Measurements from ENCODE around the gene SBF2.

The SBF2 gene

DNA sequence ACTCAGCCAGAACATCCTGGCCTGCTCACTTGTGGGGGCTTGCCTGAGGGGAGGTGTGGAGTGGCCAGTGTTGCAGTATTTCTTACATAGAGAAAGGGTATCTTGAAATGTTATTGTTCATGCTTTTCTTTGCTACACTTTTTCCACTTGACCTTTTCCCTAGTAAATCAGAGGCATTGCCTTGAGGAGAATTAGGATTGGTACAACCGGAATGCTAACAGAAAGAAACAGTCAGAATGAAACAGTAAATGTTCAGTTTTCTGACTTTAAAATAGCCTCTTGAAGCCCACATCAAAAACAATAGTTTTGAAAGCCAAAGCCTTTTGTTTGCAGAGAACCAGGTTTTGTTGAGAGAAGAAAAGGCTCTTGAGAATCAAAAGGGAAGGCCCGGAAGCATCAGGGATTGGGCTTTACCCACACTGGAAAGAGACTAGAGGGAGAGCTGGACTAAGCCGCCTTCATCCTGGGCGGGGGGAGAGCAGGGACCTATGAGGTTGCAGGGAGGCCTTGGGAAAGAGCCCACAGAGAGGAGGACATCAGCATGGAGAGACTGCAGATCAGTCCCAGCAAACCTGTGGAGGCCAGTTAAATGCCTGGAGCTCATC is 23.2 kb upstream of the SBF2 start:
- no peak for DNase-seq (ENCODE audit: low read depth in 2 of 2)
- TF ChIP-seq, protein P1, sequence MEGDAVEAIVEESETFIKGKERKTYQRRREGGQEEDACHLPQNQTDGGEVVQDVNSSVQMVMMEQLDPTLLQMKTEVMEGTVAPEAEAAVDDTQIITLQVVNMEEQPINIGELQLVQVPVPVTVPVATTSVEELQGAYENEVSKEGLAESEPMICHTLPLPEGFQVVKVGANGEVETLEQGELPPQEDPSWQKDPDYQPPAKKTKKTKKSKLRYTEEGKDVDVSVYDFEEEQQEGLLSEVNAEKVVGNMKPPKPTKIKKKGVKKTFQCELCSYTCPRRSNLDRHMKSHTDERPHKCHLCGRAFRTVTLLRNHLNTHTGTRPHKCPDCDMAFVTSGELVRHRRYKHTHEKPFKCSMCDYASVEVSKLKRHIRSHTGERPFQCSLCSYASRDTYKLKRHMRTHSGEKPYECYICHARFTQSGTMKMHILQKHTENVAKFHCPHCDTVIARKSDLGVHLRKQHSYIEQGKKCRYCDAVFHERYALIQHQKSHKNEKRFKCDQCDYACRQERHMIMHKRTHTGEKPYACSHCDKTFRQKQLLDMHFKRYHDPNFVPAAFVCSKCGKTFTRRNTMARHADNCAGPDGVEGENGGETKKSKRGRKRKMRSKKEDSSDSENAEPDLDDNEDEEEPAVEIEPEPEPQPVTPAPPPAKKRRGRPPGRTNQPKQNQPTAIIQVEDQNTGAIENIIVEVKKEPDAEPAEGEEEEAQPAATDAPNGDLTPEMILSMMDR (IDR thresholded peaks at IDR 0.05; ENCODE audit: low read depth, low read length): no peak
- H3K4me3 ChIP-seq (replicated peaks in 1 of 2; ENCODE audit: low read depth in 2 of 2, low read length in 2 of 2): no peak overlapping the region

DNA sequence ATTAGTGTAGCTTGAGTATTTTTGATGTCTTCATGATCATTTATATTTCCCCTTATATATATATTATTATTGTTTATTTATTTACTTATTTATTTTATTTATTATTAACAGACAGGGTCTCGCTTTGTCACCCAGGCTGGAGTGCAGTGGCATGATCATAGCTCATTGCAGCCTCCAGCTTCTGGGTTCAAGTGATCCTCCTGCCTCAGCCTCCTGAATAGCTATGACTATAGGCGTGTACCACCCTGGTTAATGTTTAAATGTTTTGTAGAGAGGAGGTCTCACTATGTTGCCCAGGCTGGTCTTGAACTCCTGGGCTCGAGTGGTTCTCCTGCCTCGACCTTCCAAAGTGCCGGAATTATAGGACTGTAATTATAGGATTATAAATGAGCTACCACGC is 21.1 kb upstream of the SBF2 start:
- no peak overlapping the region for H3K4me3 ChIP-seq (replicated peaks in 1 of 2; ENCODE audit: low read depth in 2 of 2, low read length in 2 of 2)
- TF ChIP-seq, protein P1 (IDR thresholded peaks at IDR 0.05; ENCODE audit: low read depth, low read length): no peak
- no peak for DNase-seq (ENCODE audit: low read depth in 2 of 2)

DNA sequence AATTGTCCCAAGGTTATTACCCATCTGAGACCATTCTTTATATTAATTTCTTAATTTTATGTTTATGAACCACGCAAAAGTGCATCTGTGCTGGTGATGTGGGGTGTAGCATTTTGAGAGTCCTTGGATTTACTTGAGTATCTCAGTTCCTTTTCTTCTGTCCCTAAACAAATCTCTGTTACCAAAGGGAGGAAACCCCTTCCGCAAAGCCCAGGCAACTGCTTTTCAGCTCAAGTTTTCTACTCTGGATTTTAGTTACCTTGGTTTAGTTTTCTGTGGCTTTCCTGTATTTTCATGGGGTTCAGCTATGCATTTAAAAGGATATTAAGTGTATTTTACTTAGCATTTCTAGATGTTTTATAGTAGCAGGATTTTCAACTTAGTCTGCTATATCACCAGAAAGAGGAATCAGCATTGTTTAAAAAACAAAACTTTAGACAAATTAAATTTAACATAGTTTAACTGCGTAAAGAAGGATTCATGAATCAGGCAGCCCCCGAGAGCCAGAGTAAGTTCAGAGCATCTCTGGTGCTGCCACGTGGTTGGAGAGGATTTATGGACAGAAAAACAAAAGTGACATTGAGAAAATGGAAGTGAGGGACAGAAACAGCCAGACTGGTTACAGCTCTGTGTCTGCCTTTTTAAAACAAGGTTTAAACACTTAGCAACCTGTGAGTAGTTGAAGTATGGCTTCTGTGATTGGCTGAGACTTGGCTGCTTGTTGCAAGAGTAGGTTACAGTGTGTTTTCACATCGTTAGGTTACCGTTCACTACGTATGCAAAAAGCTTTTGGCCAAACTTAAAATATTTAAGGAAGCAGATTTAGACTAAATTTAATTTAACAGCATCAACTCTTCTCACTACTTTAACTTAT is 20.4 kb upstream of the SBF2 start:
- peak; percentile 70 to 75 for DNase-seq (ENCODE audit: low read depth in 2 of 2)
- TF ChIP-seq, protein P1 (IDR thresholded peaks at IDR 0.05; ENCODE audit: low read depth, low read length): no peak
- H3K4me3 ChIP-seq (replicated peaks in 1 of 2; ENCODE audit: low read depth in 2 of 2, low read length in 2 of 2): no peak overlapping the region

DNA sequence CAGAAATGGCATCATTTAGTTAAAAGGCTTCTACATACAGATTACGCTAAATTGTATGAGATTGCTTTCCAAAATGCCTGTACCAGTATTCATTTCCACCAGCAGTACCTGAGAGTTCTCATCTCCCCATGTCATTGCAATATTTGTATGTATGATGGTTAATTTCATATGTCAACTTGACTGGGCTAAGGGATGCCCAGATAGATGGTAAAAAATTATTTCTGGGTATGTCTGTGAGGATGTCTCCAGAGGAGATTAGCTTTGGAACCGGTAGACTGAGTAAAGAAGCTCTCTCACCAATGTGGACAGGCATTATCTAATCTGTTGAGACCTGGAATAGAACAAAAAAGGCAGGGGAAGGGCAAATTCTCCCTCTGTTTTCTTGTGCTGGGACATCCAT is 17.8 kb upstream of the SBF2 start:
- no peak overlapping the region for H3K4me3 ChIP-seq (replicated peaks in 1 of 2; ENCODE audit: low read depth in 2 of 2, low read length in 2 of 2)
- DNase-seq (ENCODE audit: low read depth in 2 of 2): no peak
- TF ChIP-seq, protein P1 (IDR thresholded peaks at IDR 0.05; ENCODE audit: low read depth, low read length): no peak

DNA sequence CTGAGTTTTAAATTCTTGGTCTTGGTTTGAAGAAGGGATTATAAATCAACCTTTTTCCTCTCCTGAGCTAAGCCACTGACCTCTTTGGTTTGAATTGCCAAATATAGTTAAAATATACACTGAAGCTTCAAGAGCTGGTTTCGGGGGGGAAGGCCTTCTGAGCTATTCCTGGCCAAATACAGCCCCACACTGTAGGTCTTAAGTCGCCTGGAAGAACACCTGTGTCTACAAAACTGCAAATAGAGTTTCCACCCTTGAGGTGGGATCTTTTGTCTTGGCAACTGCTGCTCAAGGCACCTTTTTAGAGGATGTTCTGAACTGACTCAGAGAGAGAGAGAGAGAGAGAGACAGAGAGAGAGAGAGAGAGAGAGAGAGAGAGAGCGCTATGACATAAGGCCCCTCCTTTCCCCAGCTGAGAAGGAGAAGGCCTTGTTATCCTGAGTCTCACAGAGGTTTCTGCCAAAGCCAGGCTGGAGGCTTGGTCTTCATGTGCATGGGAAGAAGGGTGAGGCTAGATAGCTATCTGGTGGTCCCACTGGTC is 16.4 kb upstream of the SBF2 start:
- H3K4me3 ChIP-seq (replicated peaks in 1 of 2; ENCODE audit: low read depth in 2 of 2, low read length in 2 of 2): no peak overlapping the region
- TF ChIP-seq, protein P1 (IDR thresholded peaks at IDR 0.05; ENCODE audit: low read depth, low read length): no peak

DNA sequence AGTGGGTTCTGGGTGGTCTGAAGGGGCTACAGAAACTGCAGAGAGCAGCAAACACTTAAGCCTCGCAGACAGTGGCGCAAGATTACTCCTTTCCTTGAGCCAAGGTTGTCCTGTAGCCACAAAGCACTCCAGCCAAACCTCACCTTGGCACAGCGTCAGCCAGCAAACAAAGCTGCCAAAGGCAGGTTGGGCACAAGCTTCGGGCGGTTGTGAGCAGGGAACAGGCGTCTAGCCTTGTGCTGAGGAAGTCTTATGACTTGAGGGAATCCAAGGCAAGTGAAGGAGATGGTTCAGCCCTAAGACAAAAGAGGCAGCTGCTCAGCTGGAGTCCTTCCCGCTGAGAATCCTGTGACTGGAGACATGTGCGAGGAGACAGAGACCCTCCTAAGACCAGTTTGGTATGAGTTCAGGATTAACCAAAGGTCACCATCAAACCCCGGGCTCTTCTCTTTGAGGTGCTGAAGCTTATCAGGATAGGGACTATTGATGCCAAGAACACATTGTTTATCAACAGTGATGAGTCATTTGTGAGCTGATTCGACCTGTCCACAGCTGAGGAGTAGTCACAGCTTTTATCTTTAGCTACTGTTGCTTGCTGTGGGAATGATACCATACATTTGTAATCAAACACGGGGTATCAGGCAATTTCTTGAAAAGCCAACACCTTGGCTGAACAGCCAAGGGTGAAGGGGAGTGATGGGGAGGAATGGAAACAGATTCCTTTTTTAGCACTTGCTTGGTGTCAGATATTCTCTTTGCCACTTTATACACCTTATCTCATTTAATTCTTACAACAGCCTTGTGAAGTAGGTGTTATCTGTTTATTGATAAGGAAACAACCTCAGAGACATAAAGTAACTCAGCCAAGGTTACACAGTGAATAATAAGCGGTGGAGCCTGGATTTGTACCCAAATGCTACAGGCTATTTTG is 15.4 kb upstream of the SBF2 start:
- no peak overlapping the region for H3K4me3 ChIP-seq (replicated peaks in 1 of 2; ENCODE audit: low read depth in 2 of 2, low read length in 2 of 2)
- peak; percentile 77 to 94 for DNase-seq (ENCODE audit: low read depth in 2 of 2)
- TF ChIP-seq, protein P1 (IDR thresholded peaks at IDR 0.05; ENCODE audit: low read depth, low read length): no peak

More for the DNA sequence above, 16.4 kb upstream of the SBF2 start:
- peak; percentile 41 to 74 for DNase-seq (ENCODE audit: low read depth in 2 of 2)

Data from cardiac fibroblast (primary cell).